GM19438 (cell line): ENCODE results near the gene ADAM21.
"Not testable (repeated sequence)": the region's sequence is repeated elsewhere in the genome, so short reads cannot be mapped to it uniquely, and the experiment has no call there.

Experiments
- ATAC-seq: cut with Tn5 transposase; IDR thresholded peaks from one replicate; pipeline ENCODE4 v1.9.1; 2021; ENCODE audit warnings: low read depth; ENCODE audit not compliant: unreplicated experiment

The ADAM21 gene

GRCh38 chr14:70475459-70475858 lies 23.5 kb downstream of the ADAM21 start:
- ATAC-seq, result not testable (repeated sequence)

- not testable (repeated sequence) for ATAC-seq
These were observed 25.6 kb downstream of the ADAM21 start for GRCh38 chr14:70477356-70478105.

DNA sequence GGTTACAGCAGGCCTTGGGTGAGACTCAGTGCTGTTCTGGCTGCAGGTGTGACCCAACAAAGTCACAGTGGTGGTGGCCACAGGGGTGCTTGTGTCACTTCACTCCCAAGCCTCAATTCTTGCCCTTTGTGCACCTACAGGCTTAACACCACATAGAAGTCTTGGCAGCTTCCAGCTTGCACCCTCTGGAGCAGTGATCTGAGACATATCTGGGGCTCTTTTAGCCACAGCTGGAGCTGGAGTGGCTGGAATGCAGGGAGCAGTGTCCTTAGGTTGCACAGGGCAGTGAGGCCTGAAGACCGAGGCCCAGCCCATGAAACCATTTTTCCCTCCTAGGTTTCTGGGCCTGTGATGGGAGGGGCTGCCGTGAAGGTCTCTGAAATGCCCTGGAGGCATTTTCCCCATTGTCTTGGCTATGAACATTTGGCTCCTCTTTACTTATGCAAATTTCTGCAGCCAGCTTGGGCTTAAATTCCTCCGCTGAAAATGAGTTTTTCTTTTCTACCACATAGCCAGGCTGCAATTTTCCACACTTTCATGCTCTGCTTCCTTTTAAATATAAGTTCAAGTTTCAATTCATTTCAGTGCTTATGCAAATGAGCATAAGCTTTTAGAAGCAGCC lies 37.7 kb downstream of the ADAM21 start:
- ATAC-seq, result no peak

- ATAC-seq, result no peak
These were observed 46.2 kb downstream of the ADAM21 start for GRCh38 chr14:70498191-70498590.
